ENCODE measurements around the gene ATIC.

DNA sequence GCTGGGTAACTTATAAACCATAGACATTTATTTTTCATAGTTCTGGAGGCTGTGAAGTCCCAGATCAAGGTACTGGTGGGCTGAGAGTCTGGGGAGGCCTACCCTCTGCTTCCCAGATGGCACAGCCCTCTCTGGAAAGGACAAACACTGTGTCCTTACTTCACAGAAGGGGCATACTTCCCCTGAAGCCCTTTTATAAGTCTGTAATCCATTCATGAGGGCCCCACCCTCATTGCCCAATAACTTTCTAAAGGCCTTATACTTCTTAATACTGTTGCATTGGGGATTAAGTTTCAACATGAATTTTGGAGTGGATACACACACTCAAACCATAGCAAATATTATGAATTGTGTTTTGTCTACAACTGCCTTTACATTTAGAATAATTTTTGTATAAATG lies 36.0 kb downstream of the ATIC start:
- TF ChIP-seq, protein P1, sequence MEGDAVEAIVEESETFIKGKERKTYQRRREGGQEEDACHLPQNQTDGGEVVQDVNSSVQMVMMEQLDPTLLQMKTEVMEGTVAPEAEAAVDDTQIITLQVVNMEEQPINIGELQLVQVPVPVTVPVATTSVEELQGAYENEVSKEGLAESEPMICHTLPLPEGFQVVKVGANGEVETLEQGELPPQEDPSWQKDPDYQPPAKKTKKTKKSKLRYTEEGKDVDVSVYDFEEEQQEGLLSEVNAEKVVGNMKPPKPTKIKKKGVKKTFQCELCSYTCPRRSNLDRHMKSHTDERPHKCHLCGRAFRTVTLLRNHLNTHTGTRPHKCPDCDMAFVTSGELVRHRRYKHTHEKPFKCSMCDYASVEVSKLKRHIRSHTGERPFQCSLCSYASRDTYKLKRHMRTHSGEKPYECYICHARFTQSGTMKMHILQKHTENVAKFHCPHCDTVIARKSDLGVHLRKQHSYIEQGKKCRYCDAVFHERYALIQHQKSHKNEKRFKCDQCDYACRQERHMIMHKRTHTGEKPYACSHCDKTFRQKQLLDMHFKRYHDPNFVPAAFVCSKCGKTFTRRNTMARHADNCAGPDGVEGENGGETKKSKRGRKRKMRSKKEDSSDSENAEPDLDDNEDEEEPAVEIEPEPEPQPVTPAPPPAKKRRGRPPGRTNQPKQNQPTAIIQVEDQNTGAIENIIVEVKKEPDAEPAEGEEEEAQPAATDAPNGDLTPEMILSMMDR (conservative IDR thresholded peaks at IDR 0.05; ENCODE audit: low read length): no peak
- no peak for TF ChIP-seq EZH2phosphoT487 (IDR thresholded peaks at IDR 0.05; ENCODE audit: borderline replicate concordance, low read depth, low read length)
